Psoas muscle (tissue), 8 donors: ENCODE data around the gene SMYD3. TPM values are rescaled to one million over a fixed set of nuclear protein-coding genes. Genes with fewer than 3 reads are reported as not detected.

Source experiments
- ATAC-seq, 4 donors: fragments of 200-7000 bp; cut with Tn5 transposase; one replicate each; pipeline ENCODE4 v1.9.1; 2020; ENCODE audit warnings: moderate library complexity in 3 of 4, mild to moderate bottlenecking in 2 of 4
- DNase-seq, 2 donors: peaks; one replicate each; pipeline ENCODE4 v3.0.0-alpha.2; 2020
- H3K27ac ChIP-seq: fragments of 200-600 bp; one replicate; pipeline ENCODE4 v1.8.0; 2022
- H3K27me3 ChIP-seq, 3 donors: fragments of 200-600 bp in 1 of 3; one replicate each; pipeline versions ENCODE4 v1.6.1 to v1.8.0; 2013 to 2022; ENCODE audit warnings: low read length in 2 of 3, mild to moderate bottlenecking in 2 of 3, moderate library complexity in 1 of 3; ENCODE audit not compliant: insufficient read depth in 3 of 3
- H3K36me3 ChIP-seq, 2 donors: fragments of 200-600 bp in 1 of 2; one replicate each; pipeline versions ENCODE4 v1.6.1 to v1.8.0; 2013 to 2022; ENCODE audit warnings: low read depth in 1 of 2, mild to moderate bottlenecking in 1 of 2, moderate library complexity in 1 of 2; ENCODE audit not compliant: insufficient read depth in 1 of 2
- H3K4me1 ChIP-seq: fragments of 200-600 bp; one replicate; pipeline ENCODE4 v1.8.0; 2022
- H3K4me3 ChIP-seq: fragments of 200-600 bp; one replicate; pipeline ENCODE4 v1.8.0; 2022; ENCODE audit warnings: mild to moderate bottlenecking
- H3K9me3 ChIP-seq: fragments of 200-600 bp; one replicate; pipeline ENCODE4 v1.8.0; 2022
- WGBS, 3 donors: extraction: QIAGEN DNeasy Blood & Tissue Kit; methylation state at CpG; one replicate each; pipeline versions ENCODE4 v1.1.6 to v1.1.7; 2013; 5-methylcytosine and 5-hydroxymethylcytosine counted together
- intact Hi-C, 2 donors: fragments of 100-400 bp; cut with DNase I; formaldehyde crosslinking; loops; one replicate each; pipeline versions ENCODE4 v1.11.0 to v1.14.2; 2022
- polyA plus RNA-seq, 3 donors: library from polyadenylated mRNA; stranded (reverse); fragments of 200-250 nt; gene quantifications; one replicate each; pipeline ENCODE4 v1.2.3, GENCODE V29; 2013
- total RNA-seq, 4 donors: library from RNA; stranded (reverse); fragmentation: NEBNext Ultra II Directional in 2 of 4; extraction: Animal tissue kit (Norgen Biotek cat#: 25700) in 2 of 4; gene quantifications; one replicate each; pipeline versions ENCODE4 v1.2.1 to v1.2.4, GENCODE V29; 2021 to 2023
- TF ChIP-seq, protein P1 (sequence below): fragments of 200-600 bp; IDR thresholded peaks from one replicate; pipeline ENCODE4 v1.8.0; 2022; ENCODE audit warnings: antibody characterized with exemption
- donor health status: healthy with polysubstance abuse.
- donor health status: DM: no; HTN: no; CAD: no; lungs with moderate emphysema.
- donor health status: Bipolar disorder and iron deficiency.
- donor health status: healthy.
- donor health status: DM: yes; HTN: yes; CAD: no.
- donor health status: DM: no; HTN: no; CAD: no.
- donor health status: DM: no; HTN: no; CAD: no.
- donor health status: DM: yes; HTN: yes; CAD: no.

The SMYD3 gene
- total and polyA plus RNA-seq, 7 donors = 2.9 to 6.4 (median 4.9) TPM

DNA sequence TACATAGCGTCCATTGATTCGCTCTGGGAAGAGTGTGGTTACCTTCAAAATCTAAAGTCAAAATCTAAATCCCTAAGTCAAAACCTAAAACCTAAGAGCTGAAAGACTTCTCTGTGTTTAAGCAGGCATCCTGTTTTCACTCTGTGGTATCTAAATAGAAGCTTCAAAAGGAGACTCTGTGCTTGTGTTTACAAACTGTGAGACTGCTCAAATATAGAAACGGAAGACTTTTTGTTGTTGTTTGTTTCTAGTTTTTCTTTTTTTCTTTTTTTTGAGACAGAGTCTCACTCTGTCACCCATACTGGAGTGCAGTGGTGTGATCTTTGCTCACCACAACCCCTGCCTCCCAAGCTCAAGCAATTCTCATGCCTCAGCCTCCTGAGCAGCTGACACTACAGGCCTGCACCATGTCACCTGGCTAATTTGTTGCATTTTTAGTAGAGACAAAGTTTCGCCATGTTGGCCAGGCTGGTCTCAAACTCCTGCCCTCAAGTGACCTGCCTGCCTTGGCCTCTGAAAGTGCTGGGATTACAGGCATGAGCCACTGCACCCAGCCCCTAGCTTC, 425.9 kb downstream of the SMYD3 start:
- Histone ChIP-seq H3K27ac (no peak overlapping the region), H3K27me3 (no peaks in the 10 kb centered on the region), H3K36me3 (no peaks in the 10 kb centered on the region), H3K9me3 (peaks cover 6% of the 10 kb centered on the region), H3K4me1 (no peaks in the 10 kb centered on the region), H3K4me3 (no peak overlapping the region)
- ATAC-seq (no peak), DNase-seq (no peak)
- WGBS, 3 donors = 91 to 93% (median 91%) methylated on average over 4 of the region's 4 CpGs
- TF ChIP-seq, protein P1, sequence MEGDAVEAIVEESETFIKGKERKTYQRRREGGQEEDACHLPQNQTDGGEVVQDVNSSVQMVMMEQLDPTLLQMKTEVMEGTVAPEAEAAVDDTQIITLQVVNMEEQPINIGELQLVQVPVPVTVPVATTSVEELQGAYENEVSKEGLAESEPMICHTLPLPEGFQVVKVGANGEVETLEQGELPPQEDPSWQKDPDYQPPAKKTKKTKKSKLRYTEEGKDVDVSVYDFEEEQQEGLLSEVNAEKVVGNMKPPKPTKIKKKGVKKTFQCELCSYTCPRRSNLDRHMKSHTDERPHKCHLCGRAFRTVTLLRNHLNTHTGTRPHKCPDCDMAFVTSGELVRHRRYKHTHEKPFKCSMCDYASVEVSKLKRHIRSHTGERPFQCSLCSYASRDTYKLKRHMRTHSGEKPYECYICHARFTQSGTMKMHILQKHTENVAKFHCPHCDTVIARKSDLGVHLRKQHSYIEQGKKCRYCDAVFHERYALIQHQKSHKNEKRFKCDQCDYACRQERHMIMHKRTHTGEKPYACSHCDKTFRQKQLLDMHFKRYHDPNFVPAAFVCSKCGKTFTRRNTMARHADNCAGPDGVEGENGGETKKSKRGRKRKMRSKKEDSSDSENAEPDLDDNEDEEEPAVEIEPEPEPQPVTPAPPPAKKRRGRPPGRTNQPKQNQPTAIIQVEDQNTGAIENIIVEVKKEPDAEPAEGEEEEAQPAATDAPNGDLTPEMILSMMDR = no peak
- intact Hi-C loops = no loop called here

DNA sequence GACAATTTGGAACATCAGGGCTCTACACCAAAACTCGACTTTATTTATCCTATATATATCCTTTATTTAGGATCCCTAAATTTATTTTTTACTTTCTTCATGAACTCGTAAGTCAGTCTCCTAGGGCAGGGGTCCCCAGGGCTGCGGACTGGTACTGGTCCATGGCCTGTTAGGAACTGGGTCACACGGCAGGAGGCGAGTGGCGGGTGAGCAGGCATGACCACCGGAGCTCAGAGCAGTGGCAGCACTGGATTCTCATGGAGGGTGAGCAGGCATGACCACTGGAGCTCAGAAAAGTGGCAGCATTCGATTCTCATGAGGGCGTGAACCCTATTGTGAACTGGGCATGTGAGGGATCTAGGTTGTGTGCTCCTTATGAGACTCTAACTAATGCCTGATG, 427.0 kb downstream of the SMYD3 start:
- no peaks in the 10 kb centered on the region for H3K4me1 ChIP-seq
- H3K36me3 ChIP-seq = no peaks in the 10 kb centered on the region
- no peak overlapping the region for H3K4me3 ChIP-seq
- TF ChIP-seq, protein P1 = no peak
- no peaks in the 10 kb centered on the region for H3K27me3 ChIP-seq
- DNase-seq = no peak
- no peak overlapping the region for H3K27ac ChIP-seq
- H3K9me3 ChIP-seq = peaks cover 6% of the 10 kb centered on the region
- ATAC-seq = no peak
- 91 to 96% (median 96%) methylated on average over 9 of the region's 9 CpGs for WGBS, 3 donors
- intact Hi-C loops = no loop called here

DNA sequence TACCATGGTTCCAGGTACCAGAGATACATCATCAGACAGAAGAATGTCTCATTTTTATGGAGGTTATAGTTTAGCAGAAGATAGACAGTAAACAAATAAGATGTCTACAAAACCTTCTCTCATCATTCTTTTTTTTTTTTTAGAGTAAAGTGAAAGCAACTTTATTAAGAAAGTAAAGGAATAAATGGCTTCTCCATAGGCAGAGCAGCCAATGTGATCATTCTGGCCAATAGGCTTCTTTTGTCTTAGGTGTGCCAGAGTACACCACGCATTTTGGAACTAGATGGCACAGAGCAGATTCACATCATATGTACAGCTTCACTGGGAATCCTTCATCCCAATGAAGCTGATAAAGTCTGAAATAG, 428.2 kb downstream of the SMYD3 start:
- H3K4me1 ChIP-seq = no peaks in the 10 kb centered on the region
- H3K9me3 ChIP-seq = peaks cover 6% of the 10 kb centered on the region
- no peak overlapping the region for H3K27ac ChIP-seq
- no peak overlapping the region for H3K4me3 ChIP-seq
- DNase-seq (no peak), ATAC-seq (no peak)
- intact Hi-C loops = no loop called here
- no peaks in the 10 kb centered on the region for H3K36me3 ChIP-seq
- 95 to 97% (median 96%) methylated on average over 1 of the region's 1 CpG for whole genome bisulfite sequencing, 3 donors
- H3K27me3 ChIP-seq = no peaks in the 10 kb centered on the region
- TF ChIP-seq, protein P1 = no peak

DNA sequence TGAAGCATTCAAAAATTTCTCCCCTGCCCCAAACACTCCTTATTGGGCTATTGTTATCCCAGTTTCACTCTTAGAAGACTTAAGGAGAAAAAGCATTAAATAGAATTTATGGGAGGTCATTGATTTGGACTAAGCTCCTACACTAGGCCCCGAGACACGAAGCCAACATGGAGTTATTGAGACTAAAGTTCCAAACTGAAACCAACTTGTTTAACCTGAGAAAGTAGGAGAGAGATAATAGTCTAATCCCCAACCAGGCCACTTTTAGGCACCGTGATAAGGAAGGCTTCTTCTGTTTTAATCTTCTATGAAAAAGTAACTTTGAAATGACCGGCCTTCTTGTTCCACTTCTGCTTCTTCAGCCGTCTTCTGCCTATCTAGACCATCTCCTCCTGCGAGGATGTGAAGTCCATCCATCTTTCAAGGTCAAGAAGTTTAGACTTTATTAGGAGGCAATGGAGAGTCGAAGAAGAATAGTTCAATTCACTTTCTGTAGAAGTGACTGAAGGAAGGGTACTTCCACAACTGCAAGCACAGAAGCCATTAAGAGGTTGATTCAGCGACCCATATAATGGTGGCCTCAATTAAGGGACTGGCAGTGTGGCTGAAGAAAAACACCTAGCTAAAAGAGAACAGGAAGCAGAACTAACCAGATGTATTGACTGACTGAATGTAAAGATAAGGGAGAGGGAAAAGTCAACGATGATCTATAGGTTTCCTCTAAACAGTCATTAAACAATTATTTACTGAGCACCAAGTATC, 428.8 kb downstream of the SMYD3 start:
- Histone ChIP-seq H3K9me3 (peaks cover 3% of the 10 kb centered on the region), H3K36me3 (no peaks in the 10 kb centered on the region), H3K4me1 (no peaks in the 10 kb centered on the region), H3K27ac (no peak overlapping the region), H3K4me3 (no peak overlapping the region), H3K27me3 (no peaks in the 10 kb centered on the region)
- TF ChIP-seq, protein P1 = no peak
- ATAC-seq (no peak), DNase-seq (no peak)
- intact Hi-C loops = no loop called here
- WGBS, 3 donors = 89 to 90% (median 90%) methylated on average over 9 of the region's 9 CpGs
